CD4-positive, alpha-beta T cell treated with Interleukin-15 for 4 hours (primary cell): Measurements from ENCODE around the gene SCYL1.

Experiments
- DNase-seq: peaks from one replicate; pipeline ENCODE4 v3.0.0-alpha.2; 2020; ENCODE audit warnings: low spot score

SCYL1 gene

DNA sequence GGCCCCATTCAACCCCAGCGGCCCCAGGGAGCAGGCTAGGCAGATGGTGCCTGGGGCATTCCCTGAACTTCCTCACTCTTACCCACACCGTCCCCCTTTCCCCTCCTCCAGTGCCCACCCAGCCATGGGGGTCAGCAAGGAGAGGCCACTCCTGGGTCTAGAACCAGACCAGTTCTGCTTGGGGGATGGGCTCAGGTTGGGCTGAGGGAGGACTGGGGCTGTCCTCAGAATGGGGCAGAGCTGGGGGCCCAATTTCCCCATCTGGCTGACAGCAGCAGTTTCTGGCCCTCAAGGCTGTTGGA lies 12.4 kb downstream of the SCYL1 start:
- DNase-seq = no peak

DNA sequence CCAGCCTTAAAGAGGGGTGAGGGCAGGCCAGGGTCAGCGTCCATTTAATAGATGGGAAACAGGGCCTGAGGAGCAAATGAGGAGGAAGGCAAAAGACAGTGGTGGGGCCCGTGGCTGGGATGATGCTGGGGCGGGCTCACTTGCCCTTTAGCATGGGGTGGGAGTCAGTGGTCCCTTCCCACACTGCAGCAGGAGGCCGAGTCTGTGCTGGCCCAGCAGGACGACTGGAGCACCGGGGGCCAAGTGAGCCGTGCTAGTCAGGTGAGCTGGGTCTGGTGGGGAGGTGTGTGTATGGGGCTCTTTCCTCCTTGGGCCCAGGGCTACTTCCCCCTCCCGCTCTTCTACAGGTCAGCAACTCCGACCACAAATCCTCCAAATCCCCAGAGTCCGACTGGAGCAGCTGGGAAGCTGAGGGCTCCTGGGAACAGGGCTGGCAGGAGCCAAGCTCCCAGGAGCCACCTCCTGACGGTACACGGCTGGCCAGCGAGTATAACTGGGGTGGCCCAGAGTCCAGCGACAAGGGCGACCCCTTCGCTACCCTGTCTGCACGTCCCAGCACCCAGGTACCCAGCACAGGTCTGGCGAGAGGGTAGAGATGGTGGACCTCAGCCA lies 12.8 kb downstream of the SCYL1 start:
- no peak for DNase-seq

DNA sequence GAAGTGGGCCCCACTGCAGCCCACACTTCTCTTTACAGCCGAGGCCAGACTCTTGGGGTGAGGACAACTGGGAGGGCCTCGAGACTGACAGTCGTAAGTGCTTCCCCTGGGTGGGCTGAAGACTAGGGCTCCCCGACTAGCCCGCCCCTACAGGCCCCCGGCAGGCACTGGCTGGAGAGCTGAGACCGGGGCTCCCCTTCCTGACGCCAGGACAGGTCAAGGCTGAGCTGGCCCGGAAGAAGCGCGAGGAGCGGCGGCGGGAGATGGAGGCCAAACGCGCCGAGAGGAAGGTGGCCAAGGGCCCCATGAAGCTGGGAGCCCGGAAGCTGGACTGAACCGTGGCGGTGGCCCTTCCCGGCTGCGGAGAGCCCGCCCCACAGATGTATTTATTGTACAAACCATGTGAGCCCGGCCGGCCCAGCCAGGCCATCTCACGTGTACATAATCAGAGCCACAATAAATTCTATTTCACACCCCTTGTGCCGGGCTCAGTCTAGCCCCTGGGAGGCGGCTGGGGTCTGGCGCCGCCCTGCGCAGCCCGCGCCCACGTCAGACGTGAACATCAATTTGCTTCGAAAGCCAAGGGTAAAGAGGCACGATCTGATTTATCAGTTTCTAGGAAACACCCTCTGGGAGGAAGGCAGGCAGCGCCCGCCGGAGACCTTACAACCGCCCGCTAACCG lies 13.5 kb downstream of the SCYL1 start:
- no peak for DNase-seq

DNA sequence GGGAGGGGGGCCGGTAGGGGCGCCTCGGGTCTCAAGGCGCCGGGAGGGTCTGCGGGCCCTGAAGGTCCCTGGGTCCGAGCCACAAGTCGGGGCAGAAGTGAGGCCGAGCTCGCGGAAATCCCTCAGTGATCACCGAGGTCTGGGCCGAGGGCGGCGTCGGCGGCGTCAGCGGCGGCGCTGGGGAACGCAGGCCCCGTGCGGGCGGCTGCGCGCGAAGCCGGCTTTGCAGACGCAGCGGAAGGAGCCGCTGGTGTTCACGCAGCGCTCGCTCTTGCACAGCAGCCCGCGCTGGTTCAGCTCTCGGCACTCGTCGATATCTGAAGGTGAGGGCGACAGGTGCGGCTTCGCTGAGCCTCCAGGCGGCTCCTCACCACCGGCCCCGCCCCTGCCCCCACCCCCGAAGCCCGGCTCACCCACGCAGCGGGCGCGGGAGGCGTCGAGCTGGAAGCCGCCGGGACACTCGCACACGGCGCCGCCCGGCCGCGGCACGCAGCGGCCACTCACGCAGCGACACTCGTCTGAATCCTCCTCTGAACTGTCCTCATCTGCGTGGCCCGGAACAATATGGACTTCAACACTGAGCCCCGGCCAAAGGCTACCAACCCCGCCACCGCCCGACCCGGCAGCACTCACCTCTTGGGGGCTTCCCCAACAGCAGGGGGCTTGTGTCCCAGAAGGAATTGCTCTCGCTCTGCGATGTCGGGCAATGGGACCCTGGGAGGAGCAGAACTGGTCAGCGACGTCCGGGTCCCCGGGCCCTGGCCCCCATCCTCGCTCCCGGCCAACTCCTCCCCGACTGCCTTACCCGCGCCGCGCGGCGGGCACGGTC lies 14.2 kb downstream of the SCYL1 start:
- no peak for DNase-seq

- no peak for DNase-seq
Observed at GRCh38 chr11:65539744-65540289, 14.9 kb downstream of the SCYL1 start.

DNA sequence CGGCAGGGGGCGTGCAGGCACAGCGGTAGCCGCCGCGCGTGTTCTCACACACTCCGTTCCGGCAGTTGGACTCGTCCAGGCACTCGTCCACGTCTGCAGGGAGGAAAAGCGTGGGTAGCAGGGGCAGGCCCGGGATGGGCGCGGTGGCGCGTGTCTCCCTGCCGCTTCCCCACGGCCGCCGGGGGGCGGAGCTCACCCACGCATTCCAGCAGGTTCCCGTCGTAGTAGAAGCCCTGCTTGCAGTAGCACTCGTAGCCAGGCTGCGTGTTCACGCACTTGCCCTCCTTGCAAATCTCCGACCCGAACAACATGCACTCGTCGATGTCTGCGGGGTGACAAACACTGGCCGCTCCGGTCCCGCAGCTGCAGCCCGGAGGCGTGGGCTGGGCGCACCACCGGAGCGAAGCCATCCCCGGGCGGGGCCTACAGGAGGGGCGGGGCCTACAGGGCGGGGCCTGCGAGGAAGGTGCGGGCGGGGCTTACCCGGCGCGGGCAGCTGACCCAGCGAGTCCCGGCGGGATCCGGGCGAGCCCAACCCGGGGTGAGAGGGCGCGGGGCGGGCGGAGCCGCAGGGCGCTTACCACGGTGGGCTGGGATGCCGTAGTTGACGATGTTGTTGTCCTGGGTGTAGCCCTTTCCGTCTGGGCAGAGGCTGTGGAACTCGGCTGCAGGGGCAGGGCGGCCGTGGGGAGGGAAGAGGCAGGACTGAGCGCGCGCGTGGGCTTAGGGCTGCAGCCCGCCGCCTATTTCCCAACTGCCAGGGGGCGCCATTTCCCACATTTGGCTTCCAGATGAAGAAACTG lies 15.6 kb downstream of the SCYL1 start:
- DNase-seq = peak; percentile 89

- DNase-seq = no peak
Observed at GRCh38 chr11:65541093-65541982, 16.5 kb downstream of the SCYL1 start.

- no peak for DNase-seq
Observed at GRCh38 chr11:65542738-65543390, 18.0 kb downstream of the SCYL1 start.

- DNase-seq = no peak
Observed at GRCh38 chr11:65545853-65546216, 21.0 kb downstream of the SCYL1 start.

DNA sequence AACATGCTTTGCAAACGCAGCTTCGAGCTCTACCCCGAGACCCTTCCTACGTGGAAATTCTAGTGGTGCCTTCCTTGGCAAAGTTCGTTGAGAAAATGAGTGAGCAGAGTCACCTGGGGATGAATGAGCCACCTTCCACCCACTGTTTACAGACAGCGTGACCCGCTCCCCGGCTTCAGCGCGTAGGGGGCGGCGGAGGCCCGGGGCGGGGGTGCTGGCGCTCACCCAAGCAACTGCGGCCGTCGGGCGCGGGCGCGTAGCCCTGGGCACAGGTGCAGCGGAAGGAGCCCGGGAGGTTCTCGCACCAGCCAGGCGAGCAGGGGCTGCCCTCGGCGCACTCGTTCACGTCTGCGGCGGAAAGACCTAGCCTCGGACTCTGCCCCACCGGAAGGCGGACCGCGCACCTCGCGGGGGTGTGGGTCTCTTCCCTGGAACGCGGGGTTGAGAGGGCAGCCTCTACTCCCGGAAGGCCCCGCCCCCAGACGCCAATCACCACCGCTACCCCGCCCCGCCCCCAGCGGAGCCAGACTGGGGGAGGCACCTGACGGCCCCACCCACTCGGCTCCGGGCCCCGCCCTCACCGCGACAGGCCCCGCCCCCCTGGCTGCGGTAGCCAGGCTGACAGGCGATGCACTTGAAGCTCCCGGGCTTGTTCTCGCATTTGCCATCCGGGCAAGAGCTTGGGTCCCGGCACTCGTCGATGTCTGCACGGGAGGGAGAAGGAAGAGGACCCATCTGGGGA lies 21.5 kb downstream of the SCYL1 start:
- peak; percentile 98 for DNase-seq

GRCh38 chr11:65547446-65548125 lies 22.7 kb downstream of the SCYL1 start:
- peak; percentile 53 for DNase-seq

GRCh38 chr11:65548395-65548794 lies 23.5 kb downstream of the SCYL1 start:
- DNase-seq = no peak

- no peak for DNase-seq
Observed at GRCh38 chr11:65549096-65549495, 24.2 kb downstream of the SCYL1 start.

DNA sequence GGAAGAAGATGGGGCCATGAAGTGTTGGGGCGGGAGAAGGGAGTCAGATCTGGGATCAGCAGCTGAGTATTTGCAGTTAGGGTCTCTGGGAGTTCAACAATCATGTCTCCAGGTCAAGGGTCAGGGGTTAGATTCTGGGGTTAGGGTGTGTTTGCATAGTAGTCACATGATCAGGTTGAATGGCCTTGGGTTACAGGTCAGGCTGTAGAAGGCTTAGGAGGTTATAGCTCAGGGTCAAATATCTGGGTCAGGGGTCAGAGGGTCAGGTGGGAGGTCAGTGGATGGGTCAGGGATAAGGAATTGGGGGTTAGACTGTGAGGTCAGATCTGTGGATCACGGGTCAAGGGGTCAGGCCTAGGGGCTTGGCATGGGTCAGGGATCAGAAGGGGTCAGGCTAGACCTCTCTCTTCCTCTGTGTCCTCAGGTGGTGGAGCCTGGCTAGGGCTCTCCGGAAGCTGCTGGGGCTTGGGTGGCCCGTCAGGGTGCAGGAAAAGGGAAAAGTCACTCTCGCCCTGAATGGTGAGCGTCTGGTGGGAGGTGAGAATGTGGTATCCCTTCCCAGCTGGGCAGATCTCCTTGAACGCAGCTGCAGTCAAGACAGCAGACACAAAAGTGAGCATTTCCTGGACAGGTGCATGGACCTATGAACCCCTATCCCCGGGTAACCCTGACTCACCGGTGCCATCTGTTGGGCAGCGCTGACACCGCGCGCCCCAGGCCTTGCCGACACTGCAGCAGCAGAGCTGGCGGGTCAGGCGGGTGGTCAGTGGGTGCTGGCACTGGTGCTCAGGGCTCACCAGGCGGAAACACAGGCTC lies 26.9 kb downstream of the SCYL1 start:
- DNase-seq = peak; percentile 66

GRCh38 chr11:65552388-65552951 lies 27.6 kb downstream of the SCYL1 start:
- no peak for DNase-seq

DNA sequence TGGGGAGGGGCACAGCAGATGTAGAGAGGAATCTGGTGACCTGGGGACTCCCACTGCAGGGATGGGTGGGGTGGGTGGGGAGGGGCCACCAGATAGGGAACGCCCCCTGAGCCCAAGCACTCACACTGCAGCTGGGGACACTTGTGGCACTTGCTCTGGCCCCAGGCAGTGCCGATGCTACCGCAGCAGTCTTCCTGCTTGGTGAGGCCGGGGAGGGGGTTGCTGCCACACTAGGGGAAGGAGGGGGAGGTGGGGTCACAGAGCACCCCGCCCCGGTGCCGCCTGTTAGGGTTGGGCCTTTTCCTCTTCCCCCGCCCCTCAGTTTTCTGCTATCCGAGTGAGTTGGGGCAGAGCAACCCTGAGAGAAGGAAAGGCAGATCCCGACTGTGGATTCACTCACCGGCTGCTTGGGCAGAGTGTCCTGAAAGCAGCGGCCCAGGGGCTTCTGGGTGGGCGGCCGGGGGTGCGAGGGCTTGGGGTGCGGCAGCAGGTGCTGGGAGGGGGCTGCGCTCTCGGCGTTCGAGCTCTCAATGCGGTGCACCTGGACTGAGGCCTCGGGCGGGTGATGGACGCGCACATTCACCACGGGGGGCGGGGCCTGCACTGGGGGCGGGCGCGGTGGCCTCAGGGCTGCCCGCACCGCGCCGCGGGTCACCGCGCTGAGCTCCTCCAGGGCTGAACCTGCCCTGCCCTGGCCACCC lies 28.6 kb downstream of the SCYL1 start:
- DNase-seq = peak; percentile 79

DNA sequence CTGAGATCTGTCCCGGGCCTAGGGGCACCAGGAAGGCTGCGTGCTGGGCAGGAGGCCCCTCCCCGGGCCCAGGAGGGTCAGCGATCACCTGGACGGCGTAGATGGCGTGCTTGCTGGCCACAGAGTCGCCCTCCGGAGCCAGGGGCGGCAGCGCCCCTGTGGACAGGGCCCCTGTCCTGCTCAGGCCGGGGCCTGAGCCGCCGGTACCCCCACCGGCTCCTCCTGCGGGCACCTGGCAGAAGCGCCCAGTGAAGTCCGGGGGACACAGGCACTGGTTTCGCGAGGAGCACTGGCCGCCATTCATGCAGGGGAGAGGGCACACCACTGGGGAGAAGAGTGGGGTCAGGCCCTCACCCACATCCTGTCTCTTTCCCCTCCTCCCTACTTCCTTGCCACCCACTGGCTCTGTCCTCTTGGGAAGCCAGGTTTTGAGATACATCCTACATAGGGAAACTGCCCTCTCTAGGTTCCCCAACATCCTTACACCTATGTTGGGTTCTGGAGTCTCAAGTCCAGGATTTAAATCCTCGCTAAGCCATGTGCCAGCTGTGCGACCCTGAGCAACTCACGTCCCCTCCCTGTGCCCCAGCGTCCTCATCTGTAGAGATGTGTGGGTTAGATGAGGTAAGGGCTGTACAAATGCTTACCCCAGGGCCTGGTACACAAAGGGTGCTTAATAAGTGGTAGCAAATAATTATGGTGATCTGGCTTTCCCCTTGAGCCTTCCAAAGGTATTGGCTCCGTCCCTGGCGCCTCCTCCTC lies 29.4 kb downstream of the SCYL1 start:
- no peak for DNase-seq
